Prostate gland (tissue), 2 donors: ENCODE data around the gene FAM168A.

ENCODE experiments used
- CTCF ChIP-seq, 4 experiments: fragments of 200-600 bp in 2 of 4; fragments of 450-650 bp in 2 of 4; sonication (generic) in 2 of 4; IDR thresholded peaks; 1 replicate in 3 of 4; 2 replicates in 1 of 4; pipeline ENCODE4 v1.5.1; 2016 to 2019; ENCODE audit warnings: antibody characterized with exemption in 4 of 4, mild to moderate bottlenecking in 2 of 4, moderate library complexity in 2 of 4
- POLR2A ChIP-seq: fragments of 450-650 bp; IDR thresholded peaks from one replicate; pipeline ENCODE4 v1.6.1; 2016; ENCODE audit warnings: antibody characterized with exemption, mild to moderate bottlenecking
- POLR2AphosphoS5 ChIP-seq: sonication (generic); formaldehyde crosslinking; IDR thresholded peaks from one replicate; pipeline ENCODE4 v1.6.1; 2017; ENCODE audit warnings: antibody characterized with exemption

GRCh38 chr11:73635721-73636120, 37.8 kb upstream of the FAM168A start:
- no peak for TF ChIP-seq CTCF (IDR thresholded peaks at IDR 0.05)
- TF ChIP-seq POLR2AphosphoS5, result no peak
- no peak for TF ChIP-seq POLR2A
